ENCODE results near the gene VAV2. TPM values are rescaled to one million over a fixed set of nuclear protein-coding genes. Genes with fewer than 3 reads are reported as not detected.

Gene VAV2
- total RNA-seq, 1 experiment from 2014 or later, result 24.7 TPM

- intact Hi-C loops (cut with micrococcal nuclease; ENCODE audit: unreplicated experiment), result no loop called here
- in situ Hi-C loops (cut with HindIII; ENCODE audit: low pct_unique_long_range_greater_than_20kb, low sequenced_read_pairs), result no loop called here
- H3K4me3 ChIP-seq (ENCODE audit: low read depth in 2 of 2, low read length in 2 of 2), result no peak overlapping the region
- H3K9me3 ChIP-seq (ENCODE audit: control insufficient read depth, insufficient read depth, low read depth, low read length), result no peaks in the 10 kb centered on the region
- DNase-seq (ENCODE audit: low read depth, low spot score), result no peak
- BruUV-seq (replicated peaks), result no TSS peak
- ChIA-PET POLR2A (interaction anchor here (0.6 kb wide), 1 partner anchor 57 kb away, joined by 4 read pairs; no protein-coding TSS in a partner anchor), CTCF (no interaction called here)
- H3K27me3 ChIP-seq (ENCODE audit: control insufficient read depth, insufficient read depth, low read length), result no peaks in the 10 kb centered on the region
- no peaks in the 10 kb centered on the region for H3K36me3 ChIP-seq (ENCODE audit: control insufficient read depth, insufficient read depth, low read length)
- H3K27ac ChIP-seq (ENCODE audit: low read length), result no peak overlapping the region
- H3K4me1 ChIP-seq (ENCODE audit: control insufficient read depth, insufficient read depth, low read length), result peaks cover 12% of the 10 kb centered on the region
- ATAC-seq, result no peak
- TF ChIP-seq POLR2AphosphoS5 (IDR thresholded peaks at IDR 0.05; ENCODE audit: low read depth, low read length) (no peak), REST (IDR thresholded peaks at IDR 0.05; ENCODE audit: insufficient read depth in 1 of 2, low read depth in 2 of 2, low read length in 1 of 2) (no peak), SIN3A (IDR thresholded peaks at IDR 0.05; ENCODE audit: borderline replicate concordance, insufficient read depth, low read depth, low read length) (no peak), TCF7L2 (IDR thresholded peaks at IDR 0.05; ENCODE audit: low read depth, low read length) (no peak)
- TF ChIP-seq, protein P1, sequence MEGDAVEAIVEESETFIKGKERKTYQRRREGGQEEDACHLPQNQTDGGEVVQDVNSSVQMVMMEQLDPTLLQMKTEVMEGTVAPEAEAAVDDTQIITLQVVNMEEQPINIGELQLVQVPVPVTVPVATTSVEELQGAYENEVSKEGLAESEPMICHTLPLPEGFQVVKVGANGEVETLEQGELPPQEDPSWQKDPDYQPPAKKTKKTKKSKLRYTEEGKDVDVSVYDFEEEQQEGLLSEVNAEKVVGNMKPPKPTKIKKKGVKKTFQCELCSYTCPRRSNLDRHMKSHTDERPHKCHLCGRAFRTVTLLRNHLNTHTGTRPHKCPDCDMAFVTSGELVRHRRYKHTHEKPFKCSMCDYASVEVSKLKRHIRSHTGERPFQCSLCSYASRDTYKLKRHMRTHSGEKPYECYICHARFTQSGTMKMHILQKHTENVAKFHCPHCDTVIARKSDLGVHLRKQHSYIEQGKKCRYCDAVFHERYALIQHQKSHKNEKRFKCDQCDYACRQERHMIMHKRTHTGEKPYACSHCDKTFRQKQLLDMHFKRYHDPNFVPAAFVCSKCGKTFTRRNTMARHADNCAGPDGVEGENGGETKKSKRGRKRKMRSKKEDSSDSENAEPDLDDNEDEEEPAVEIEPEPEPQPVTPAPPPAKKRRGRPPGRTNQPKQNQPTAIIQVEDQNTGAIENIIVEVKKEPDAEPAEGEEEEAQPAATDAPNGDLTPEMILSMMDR (IDR thresholded peaks at IDR 0.05), result no peak
Measured at GRCh38 chr9:133894377-133895321, 97.5 kb downstream of the VAV2 start.

DNA sequence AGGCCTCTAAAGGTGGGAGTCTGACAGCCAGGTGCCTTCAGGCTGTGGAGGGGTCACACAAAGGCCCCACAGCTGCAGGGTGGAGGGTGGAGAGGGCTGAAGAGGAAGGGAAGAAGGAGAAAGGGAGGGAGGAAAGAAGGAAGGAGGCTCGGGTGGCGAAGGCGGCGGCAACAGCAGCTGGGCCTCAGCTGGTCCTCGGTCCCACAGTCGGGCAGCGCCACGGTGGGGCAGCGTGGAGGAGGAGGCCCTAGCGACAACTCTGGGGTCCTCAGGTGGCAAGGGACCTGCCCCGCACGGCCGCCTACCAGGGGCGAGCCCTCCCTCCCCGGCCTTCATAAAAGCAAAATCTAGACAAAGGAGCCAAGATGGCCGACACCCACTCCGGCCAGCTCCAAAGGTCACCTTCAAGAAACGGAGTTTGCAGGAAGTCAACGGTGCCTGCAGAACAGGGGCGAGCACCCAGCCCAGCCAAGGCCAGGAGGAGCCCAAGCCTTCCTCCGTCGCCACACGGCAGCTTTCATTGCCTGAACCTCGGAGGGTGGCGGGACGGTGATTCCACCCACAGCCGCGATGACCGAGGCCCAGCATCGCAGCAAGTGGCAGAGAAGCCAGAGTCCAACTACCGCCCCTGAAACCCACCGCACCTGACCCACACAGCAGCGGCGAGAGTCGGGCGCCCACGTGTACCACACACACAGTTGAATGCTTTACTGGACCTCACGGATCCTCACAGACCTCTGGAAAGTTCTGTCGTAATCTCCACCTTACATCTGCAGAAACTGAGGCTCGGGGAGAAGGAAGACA, 98.7 kb downstream of the VAV2 start:
- ChIA-PET CTCF (no interaction called here), POLR2A (no interaction called here)
- H3K27ac ChIP-seq (ENCODE audit: low read length), result no peak overlapping the region; the same call in 1 of the 2 replicates
- H3K27me3 ChIP-seq (ENCODE audit: control insufficient read depth, insufficient read depth, low read length), result no peaks in the 10 kb centered on the region
- in situ Hi-C loops (cut with HindIII; ENCODE audit: low pct_unique_long_range_greater_than_20kb, low sequenced_read_pairs), result no loop called here
- intact Hi-C loops (cut with micrococcal nuclease; ENCODE audit: unreplicated experiment), result no loop called here
- no peak overlapping the region for H3K4me3 ChIP-seq (ENCODE audit: low read depth in 2 of 2, low read length in 2 of 2)
- ATAC-seq (no peak), DNase-seq (ENCODE audit: low read depth, low spot score) (no peak)
- peaks cover 16% of the 10 kb centered on the region for H3K4me1 ChIP-seq (ENCODE audit: control insufficient read depth, insufficient read depth, low read length)
- no peaks in the 10 kb centered on the region for H3K9me3 ChIP-seq (ENCODE audit: control insufficient read depth, insufficient read depth, low read depth, low read length)
- no TSS peak for BruUV-seq (replicated peaks)
- TF ChIP-seq SIN3A (IDR thresholded peaks at IDR 0.05; ENCODE audit: borderline replicate concordance, insufficient read depth, low read depth, low read length) (no peak), POLR2AphosphoS5 (IDR thresholded peaks at IDR 0.05; ENCODE audit: low read depth, low read length) (no peak)
- TF ChIP-seq, protein P1 (IDR thresholded peaks at IDR 0.05), result no peak
- no peaks in the 10 kb centered on the region for H3K36me3 ChIP-seq (ENCODE audit: control insufficient read depth, insufficient read depth, low read length)
